ENCODE results near the gene IL32. TPM values are rescaled to one million over a fixed set of nuclear protein-coding genes. Genes with fewer than 3 reads are reported as not detected.

The IL32 gene
- total and polyA plus RNA-seq, 12 donors, result 23.4 to 204 (median 47.0) TPM

GRCh38 chr16:3047387-3047720 lies 18.1 kb upstream of the IL32 start:
- Histone ChIP-seq H3K9me3 (no peaks in the 10 kb centered on the region), H3K4me3 (peak overlapping the region in 2 of 10 donors; percentile 65), H3K27ac (peak overlapping the region in 1 of 10 donors; percentile 84), H3K36me3 (no peaks in the 10 kb centered on the region), H3K4me1 (peaks cover 13 to 26% (median 19%) of the 10 kb centered on the region in 9 donors), H3K27me3 (peaks cover 6 to 82% (median 71%) of the 10 kb centered on the region in 7 donors)
- TF ChIP-seq CTCF (IDR thresholded peaks at IDR 0.05), result no peak
- no peak for ATAC-seq
- no peak for DNase-seq
- 19 to 24% methylated on average over 13 of the region's 13 CpGs for WGBS, 2 donors
- intact Hi-C loops (cut with DNase I), result no loop called here

GRCh38 chr16:3049921-3050481 lies 15.4 kb upstream of the IL32 start:
- ATAC-seq, result no peak
- no peak for TF ChIP-seq CTCF (IDR thresholded peaks at IDR 0.05)
- H3K9me3 ChIP-seq, result no peaks in the 10 kb centered on the region
- intact Hi-C loops (cut with DNase I), result loop anchor here in 3 of 10 donors (10.0 kb wide), 2 partner anchors 65 to 115 kb away; partner anchors contain the start of gene ZNF205 (in 1 of the 3)
- WGBS, 2 donors, result 83 to 88% methylated on average over 24 to 26 of the region's 26 CpGs
- H3K4me3 ChIP-seq, result peak overlapping the region in 1 of 10 donors; percentile 65
- peaks cover 13 to 24% (median 19%) of the 10 kb centered on the region in 9 donors for H3K4me1 ChIP-seq
- peaks cover 6 to 59% (median 45%) of the 10 kb centered on the region in 7 donors for H3K27me3 ChIP-seq
- DNase-seq, result no peak
- H3K27ac ChIP-seq, result peak overlapping the region in 1 of 10 donors; percentile 70
- H3K36me3 ChIP-seq, result no peaks in the 10 kb centered on the region

GRCh38 chr16:3050487-3050886 lies 15.0 kb upstream of the IL32 start:
- WGBS, 2 donors, result 78 to 79% methylated on average over 5 of the region's 5 CpGs
- no peak for TF ChIP-seq CTCF (IDR thresholded peaks at IDR 0.05)

GRCh38 chr16:3051009-3051408 lies 14.4 kb upstream of the IL32 start:
- H3K4me1 ChIP-seq, result peaks cover 4 to 22% (median 9%) of the 10 kb centered on the region in 9 donors
- H3K9me3 ChIP-seq, result no peaks in the 10 kb centered on the region
- peak overlapping the region in 1 of 10 donors; percentile 65 for H3K4me3 ChIP-seq
- H3K27ac ChIP-seq, result peak overlapping the region in 1 of 10 donors; percentile 70
- no peak for ATAC-seq
- WGBS, 2 donors, result 30 to 46% methylated on average over 4 of the region's 4 CpGs
- no peak for DNase-seq
- H3K36me3 ChIP-seq, result no peaks in the 10 kb centered on the region
- H3K27me3 ChIP-seq, result peaks cover 6 to 49% (median 35%) of the 10 kb centered on the region in 7 donors
- no peak for TF ChIP-seq CTCF (IDR thresholded peaks at IDR 0.05)
- intact Hi-C loops (cut with DNase I), result loop anchor here in 3 of 10 donors (10.0 kb wide), 2 partner anchors 64 to 114 kb away; partner anchors contain the start of gene ZNF205 (in 1 of the 3)

More at GRCh38 chr16:3050487-3050886, 15.0 kb upstream of the IL32 start:
- Histone ChIP-seq H3K4me3 (peak overlapping the region in 1 of 10 donors; percentile 65), H3K9me3 (no peaks in the 10 kb centered on the region), H3K36me3 (no peaks in the 10 kb centered on the region), H3K27ac (peak overlapping the region in 1 of 10 donors; percentile 70), H3K4me1 (peaks cover 10 to 24% (median 15%) of the 10 kb centered on the region in 9 donors), H3K27me3 (peaks cover 6 to 54% (median 41%) of the 10 kb centered on the region in 7 donors)
- no peak for DNase-seq
- ATAC-seq, result no peak
- intact Hi-C loops (cut with DNase I), result loop anchor here in 3 of 10 donors (10.0 kb wide), 2 partner anchors 64 to 114 kb away; partner anchors contain the start of gene ZNF205 (in 1 of the 3)

Data from heart right ventricle (tissue), 16 donors.